ENCODE results near the gene KIF21B.

GRCh38 chr1:200999667-201000066 is 23.8 kb downstream of the KIF21B start:
- TF ChIP-seq EZH2phosphoT487 (IDR thresholded peaks at IDR 0.05; ENCODE audit: insufficient read depth, low read depth) = no peak
- no peak for TF ChIP-seq EZH2 (IDR thresholded peaks at IDR 0.05; ENCODE audit: insufficient read depth, poor library complexity, severe bottlenecking)

Measured in GM23248 (cell line).